GM12878 (cell line): ENCODE results near the gene BTBD6. TPM values are rescaled to one million over a fixed set of nuclear protein-coding genes. Genes with fewer than 3 reads are reported as not detected.

Experiments
- ATAC-seq: fragments of 200-7000 bp; cut with Tn5 transposase; 3 replicates; pipeline ENCODE4 v1.9.1; 2020; ENCODE audit warnings: mild to moderate bottlenecking, moderate library complexity
- BruUV-seq: library from RNA; stranded (reverse); fragments of 400-500 nt; replicated peaks from 2 replicates; lab custom pipeline; 2021; lab: Mats Ljungman, UMichigan
- CTCF ChIA-PET: fragments of 300-600 bp; sonication (Branson Sonifier 250); formaldehyde crosslinking; extraction: SDS; loops from one replicate; lab custom pipeline; 2021; ENCODE audit warnings: inconsistent platforms; lab: Yijun Ruan, JAX
- POLR2A ChIA-PET: fragments of 350-600 bp; formaldehyde crosslinking; extraction: SDS; loops from one replicate; lab custom pipeline; 2021; ENCODE audit warnings: inconsistent platforms; lab: Charles Lee
- RAD21 ChIA-PET: fragments of 300-600 bp; sonication (Branson Sonifier 250); formaldehyde crosslinking; loops from one replicate; lab custom pipeline; 2023; ENCODE audit warnings: antibody characterized with exemption; ENCODE audit not compliant: unreplicated experiment; lab: Charles Lee
- SMC1A ChIA-PET: fragments of 300-600 bp; sonication (Branson Sonifier 250); formaldehyde crosslinking; loops from one replicate; lab custom pipeline; 2023; ENCODE audit not compliant: unreplicated experiment, uncharacterized antibody; lab: Charles Lee
- DNase-seq: peaks from one replicate; pipeline ENCODE4 v3.0.0-alpha.2; 2011; ENCODE audit warnings: low read depth, low spot score
- FAIRE-seq: peaks from 3 replicates; lab custom pipeline; 2011; peaks lifted over from hg19 to GRCh38; lab: Jason Lieb, UNC
- H2AFZ ChIP-seq: 2 replicates; pipeline ENCODE4 v1.6.0; 2011; ENCODE audit warnings: low read depth, low read length, control low read depth; ENCODE audit not compliant: control insufficient read depth
- H3K27ac ChIP-seq: 2 replicates; pipeline ENCODE4 v1.5.1; 2011; ENCODE audit warnings: control low read depth; ENCODE audit not compliant: control insufficient read depth, insufficient read depth
- H3K27me3 ChIP-seq, 2 experiments: replicated peaks in 1 of 2; 2 replicates each; pipeline versions ENCODE4 v1.6.0 to v1.6.1; 2011; ENCODE audit warnings: low read length in 1 of 2; ENCODE audit not compliant: control insufficient read depth in 2 of 2, insufficient read depth in 2 of 2
- H3K36me3 ChIP-seq, 2 experiments: 2 replicates each; pipeline ENCODE4 v1.5.1; 2011; ENCODE audit warnings: low read length in 1 of 2; ENCODE audit not compliant: control insufficient read depth in 2 of 2, insufficient read depth in 2 of 2
- H3K4me1 ChIP-seq: 2 replicates; pipeline ENCODE4 v1.6.1; 2011; ENCODE audit warnings: mild to moderate bottlenecking, low read length, moderate library complexity, mixed read lengths; ENCODE audit not compliant: control insufficient read depth, insufficient read depth
- H3K4me2 ChIP-seq: 2 replicates; pipeline ENCODE4 v1.6.0; 2011; ENCODE audit warnings: control low read depth; ENCODE audit not compliant: control insufficient read depth, insufficient read depth
- H3K4me3 ChIP-seq: fragments of 200-600 bp; sonication (generic); 2 replicates; pipeline ENCODE4 v1.5.1; 2016
- H3K79me2 ChIP-seq: 2 replicates; pipeline ENCODE4 v1.6.0; 2011; ENCODE audit warnings: low read length; ENCODE audit not compliant: control insufficient read depth, insufficient read depth
- H3K9ac ChIP-seq: 2 replicates; pipeline ENCODE4 v1.8.0; 2011; ENCODE audit warnings: low read length, control low read depth, mixed read lengths; ENCODE audit not compliant: control insufficient read depth, insufficient read depth
- H3K9me3 ChIP-seq: replicated peaks from 3 replicates; pipeline ENCODE4 v1.5.1; 2011; ENCODE audit warnings: mild to moderate bottlenecking, low read length; ENCODE audit not compliant: control insufficient read depth, insufficient read depth
- H4K20me1 ChIP-seq: 2 replicates; pipeline ENCODE4 v1.6.0; 2011; ENCODE audit not compliant: control insufficient read depth, insufficient read depth
- ASH2L ChIP-seq: fragments of 300-600, 200-600 bp; sonication (generic); IDR thresholded peaks from 2 replicates; pipeline ENCODE4 v1.6.1; 2017; ENCODE audit warnings: low read depth, mild to moderate bottlenecking, borderline replicate concordance
- BMI1 ChIP-seq: fragments of 450-650 bp; IDR thresholded peaks from 2 replicates; pipeline ENCODE4 v1.6.1; 2016; ENCODE audit warnings: mild to moderate bottlenecking, moderate library complexity, borderline replicate concordance
- CBX3 ChIP-seq: fragments of 200-600 bp; sonication (generic); IDR thresholded peaks from 2 replicates; pipeline ENCODE4 v1.6.1; 2016; ENCODE audit warnings: low read depth, borderline replicate concordance
- CHD1 ChIP-seq: IDR thresholded peaks from 2 replicates; pipeline ENCODE4 v1.6.1; 2012; ENCODE audit warnings: low read depth, low read length, improper control_type of control experiment
- ETV6 ChIP-seq, 2 experiments: fragments of 450-650 bp in 1 of 2; IDR thresholded peaks in 1 of 2; conservative IDR thresholded peaks in 1 of 2; 2 replicates each; pipeline ENCODE4 v1.6.1; 2014; ENCODE audit warnings: antibody characterized with exemption in 1 of 2, borderline replicate concordance in 1 of 2, low read depth in 1 of 2, mild to moderate bottlenecking in 1 of 2, moderate library complexity in 1 of 2
- HDAC6 ChIP-seq: fragments of 200-600 bp; sonication (generic); IDR thresholded peaks from one replicate; pipeline ENCODE4 v1.8.0; 2017; ENCODE audit warnings: antibody characterized with exemption; ENCODE audit not compliant: unreplicated experiment
- IRF4 ChIP-seq: IDR thresholded peaks from 2 replicates; pipeline ENCODE4 v1.6.1; 2011; ENCODE audit warnings: low read depth, low read length
- MEF2A ChIP-seq: IDR thresholded peaks from 2 replicates; pipeline ENCODE4 v1.6.1; 2011; ENCODE audit warnings: low read depth, mild to moderate bottlenecking, low read length, moderate library complexity; ENCODE audit not compliant: insufficient read depth
- NFXL1 ChIP-seq: fragments of 450-650 bp; IDR thresholded peaks from 2 replicates; pipeline ENCODE4 v1.6.1; 2017; ENCODE audit warnings: antibody characterized with exemption, mild to moderate bottlenecking, borderline replicate concordance
- SKIL ChIP-seq: fragments of 450-650 bp; IDR thresholded peaks from 2 replicates; pipeline ENCODE4 v1.6.1; 2017; ENCODE audit warnings: mild to moderate bottlenecking, low read depth, inconsistent platforms; ENCODE audit not compliant: poor library complexity, severe bottlenecking
- SMARCA5 ChIP-seq: fragments of 450-650 bp; IDR thresholded peaks from 2 replicates; pipeline ENCODE4 v1.6.1; 2017; ENCODE audit warnings: mild to moderate bottlenecking
- SRF ChIP-seq, 2 experiments: IDR thresholded peaks; 2 replicates each; pipeline ENCODE4 v1.6.1; 2011; ENCODE audit warnings: low read depth in 2 of 2, low read length in 2 of 2, mild to moderate bottlenecking in 1 of 2, moderate library complexity in 1 of 2
- STAT3 ChIP-seq: IDR thresholded peaks from 2 replicates; pipeline ENCODE4 v1.6.1; 2011; ENCODE audit warnings: low read depth, low read length, improper control_type of control experiment
- TBL1XR1 ChIP-seq: IDR thresholded peaks from 2 replicates; pipeline ENCODE4 v1.6.1; 2012; ENCODE audit warnings: low read depth, low read length, improper control_type of control experiment
- TCF7 ChIP-seq: IDR thresholded peaks from 2 replicates; pipeline ENCODE4 v1.6.1; 2014; ENCODE audit warnings: antibody characterized with exemption, borderline replicate concordance
- YY1 ChIP-seq: IDR thresholded peaks from 2 replicates; pipeline ENCODE4 v1.6.1; 2011; ENCODE audit warnings: low read depth, mild to moderate bottlenecking, low read length
- ZNF384 ChIP-seq: IDR thresholded peaks from 2 replicates; pipeline ENCODE4 v1.6.1; 2012; ENCODE audit warnings: low read depth, mild to moderate bottlenecking, low read length, improper control_type of control experiment, borderline replicate concordance
- ZNF622 ChIP-seq: fragments of 450-650 bp; IDR thresholded peaks from 2 replicates; pipeline ENCODE4 v1.6.1; 2017; ENCODE audit warnings: mild to moderate bottlenecking, inconsistent platforms
- WGBS: methylation state at CpG from one replicate; pipeline ENCODE4 v1.1.6; 2016; ENCODE audit warnings: low lambda C conversion rate; ENCODE audit not compliant: insufficient replicate concordance, insufficient coverage; ENCODE audit errors: missing lambda C conversion rate; 5-methylcytosine and 5-hydroxymethylcytosine counted together
- in situ Hi-C: fragments of 300-500 bp; cut with MboI; formaldehyde crosslinking; loops from 9 replicates; pipeline ENCODE4 v1.14.3; 2018; ENCODE audit warnings: mixed read lengths
- intact Hi-C: fragments of 100-400 bp; cut with micrococcal nuclease; formaldehyde crosslinking; loops from one replicate; pipeline ENCODE4 v1.14.2; 2022; ENCODE audit not compliant: unreplicated experiment
- polyA plus RNA-seq, 11 experiments: library from polyadenylated mRNA; depleted of rRNA in 4 of 11; unstranded in 6 of 11; stranded (reverse) in 5 of 11; fragments of >200 nt; fragmentation: Nextera tagmentation in 4 of 11; fragmentation: Illumina TruSeq in 1 of 11; extraction: Ambion mirVana in 4 of 11; extraction: Trizol in 1 of 11; gene quantifications; 1 replicate in 1 of 11; 2 replicates in 10 of 11; pipeline versions ENCODE4 v1.2.1 to v1.2.3, GENCODE V29; 2011 to 2016; ENCODE audit warnings: inconsistent platforms in 2 of 11, missing spikeins in 2 of 11, low read depth in 1 of 11
- total RNA-seq, 4 experiments: library from RNA; depleted of rRNA in 3 of 4; stranded (reverse); fragments of >200 nt in 3 of 4; fragmentation: Illumina TruSeq in 1 of 4; extraction: Trizol in 1 of 4; gene quantifications; 2 replicates each; pipeline versions ENCODE4 v1.2.1 to v1.2.3, GENCODE V29; 2013 to 2021
- TF ChIP-seq, protein P1 (sequence below): fragments of 450-650 bp; IDR thresholded peaks from 2 replicates; pipeline ENCODE4 v1.6.1; 2017; ENCODE audit warnings: antibody characterized with exemption, mild to moderate bottlenecking, moderate library complexity

The BTBD6 gene
- total and polyA plus RNA-seq, 10 of the 15 experiments (the other 5 are each of a cell fraction or from before 2014, with no cell fraction given) = 1.4 to 36.5 (median 15.8) TPM

- TF ChIP-seq HDAC6 (no peak), MEF2A (no peak)
- TF ChIP-seq, all 136 proteins: peak for 0
These were observed 24.3 kb downstream of the BTBD6 start (continued) for GRCh38 chr14:105272623-105273022.

DNA sequence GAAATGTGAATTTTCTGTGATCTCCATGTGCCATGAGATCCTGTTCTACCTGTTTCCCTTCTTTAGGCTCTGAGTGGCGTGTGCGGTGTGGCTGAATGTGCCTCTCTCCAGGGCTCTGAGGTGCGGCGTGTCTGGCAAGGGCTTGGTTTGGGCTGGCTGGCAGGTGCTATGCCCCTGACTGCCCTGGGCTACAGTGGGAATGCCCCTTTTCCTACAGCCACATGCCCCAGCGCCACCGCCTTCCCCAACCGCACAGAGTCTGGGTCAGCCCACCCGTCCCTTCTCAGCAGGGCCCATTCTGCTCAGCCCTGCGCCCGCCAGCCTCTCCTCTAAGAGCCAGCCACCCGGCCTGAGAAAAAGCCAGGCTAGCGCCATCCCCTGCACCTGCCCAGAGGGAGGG, 24.7 kb downstream of the BTBD6 start:
- Histone ChIP-seq H3K4me1 (no peaks in the 10 kb centered on the region), H3K9me3 (no peaks in the 10 kb centered on the region), H3K36me3 (peaks cover 0 to 7% of the 10 kb centered on the region in 2 experiments; a peak in 2 of 4 replicates), H3K4me2 (no peak overlapping the region), H3K79me2 (no peaks in the 10 kb centered on the region; the same call in 1 of the 2 replicates), H3K27ac (no peak overlapping the region), H3K9ac (no peak overlapping the region), H2AFZ (no peak overlapping the region), H3K4me3 (no peak overlapping the region), H4K20me1 (no peaks in the 10 kb centered on the region), H3K27me3 (no peaks in the 10 kb centered on the region)
- ChIA-PET RAD21 (no interaction called here), POLR2A (no interaction called here), SMC1A (no interaction called here), CTCF (no interaction called here)
- FAIRE-seq = no peak
- DNase-seq = no peak
- in situ Hi-C loops (no loop called here), intact Hi-C loops (no loop called here)
- 92% methylated on average over 12 of the region's 12 CpGs for WGBS
- ATAC-seq = no peak
- no TSS peak for BruUV-seq
- TF ChIP-seq SRF (IDR thresholded peaks at IDR 0.05; ENCODE audit: low read depth in 2 of 2, low read length in 2 of 2) (no peak), ZNF622 (no peak), IRF4 (no peak), CBX3 (no peak), YY1 (no peak), ASH2L (no peak), SKIL (no peak), ZNF384 (no peak), TBL1XR1 (no peak), TCF7 (no peak), STAT3 (no peak), NFXL1 (no peak), ETV6 (conservative IDR thresholded peaks at IDR 0.05 in 1 of 2, IDR thresholded peaks at IDR 0.05 in 1 of 2; ENCODE audit: borderline replicate concordance in 1 of 2, low read depth in 1 of 2) (no peak), CHD1 (no peak), SMARCA5 (no peak), BMI1 (no peak)
- TF ChIP-seq, protein P1, sequence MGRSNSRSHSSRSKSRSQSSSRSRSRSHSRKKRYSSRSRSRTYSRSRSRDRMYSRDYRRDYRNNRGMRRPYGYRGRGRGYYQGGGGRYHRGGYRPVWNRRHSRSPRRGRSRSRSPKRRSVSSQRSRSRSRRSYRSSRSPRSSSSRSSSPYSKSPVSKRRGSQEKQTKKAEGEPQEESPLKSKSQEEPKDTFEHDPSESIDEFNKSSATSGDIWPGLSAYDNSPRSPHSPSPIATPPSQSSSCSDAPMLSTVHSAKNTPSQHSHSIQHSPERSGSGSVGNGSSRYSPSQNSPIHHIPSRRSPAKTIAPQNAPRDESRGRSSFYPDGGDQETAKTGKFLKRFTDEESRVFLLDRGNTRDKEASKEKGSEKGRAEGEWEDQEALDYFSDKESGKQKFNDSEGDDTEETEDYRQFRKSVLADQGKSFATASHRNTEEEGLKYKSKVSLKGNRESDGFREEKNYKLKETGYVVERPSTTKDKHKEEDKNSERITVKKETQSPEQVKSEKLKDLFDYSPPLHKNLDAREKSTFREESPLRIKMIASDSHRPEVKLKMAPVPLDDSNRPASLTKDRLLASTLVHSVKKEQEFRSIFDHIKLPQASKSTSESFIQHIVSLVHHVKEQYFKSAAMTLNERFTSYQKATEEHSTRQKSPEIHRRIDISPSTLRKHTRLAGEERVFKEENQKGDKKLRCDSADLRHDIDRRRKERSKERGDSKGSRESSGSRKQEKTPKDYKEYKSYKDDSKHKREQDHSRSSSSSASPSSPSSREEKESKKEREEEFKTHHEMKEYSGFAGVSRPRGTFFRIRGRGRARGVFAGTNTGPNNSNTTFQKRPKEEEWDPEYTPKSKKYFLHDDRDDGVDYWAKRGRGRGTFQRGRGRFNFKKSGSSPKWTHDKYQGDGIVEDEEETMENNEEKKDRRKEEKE = no peak
